ENCODE data around the gene IFT25.
A peak's percentile ranks its signal among the peaks of the same experiment; 100 is the strongest.

IFT25 gene

GRCh38 chr1:53934170-53934765 is 11.2 kb downstream of the IFT25 start:
- ChIA-PET POLR2A (no interaction called here), CTCF (interaction anchor here (1.0 to 1.8 kb wide), 2 partner anchors 11 to 16 kb away, joined by 3 to 5 read pairs; partner anchors contain the start of gene IFT25)
- no peaks in the 10 kb centered on the region for H3K9me3 ChIP-seq (ENCODE audit: control insufficient read depth, insufficient read depth, low read depth, low read length)
- no peaks in the 10 kb centered on the region for H3K4me1 ChIP-seq (ENCODE audit: control insufficient read depth, insufficient read depth, low read length)
- peaks cover 0 to 57% of the 10 kb centered on the region in 2 experiments; a peak in 1 of 3 replicates for H3K36me3 ChIP-seq (ENCODE audit: control insufficient read depth in 2 of 2, insufficient read depth in 1 of 2, low read length in 2 of 2)
- no peak for TF ChIP-seq PRDM2 (tag by site-specific recombination; IDR thresholded peaks at IDR 0.05; ENCODE audit: borderline replicate concordance)
- peak; percentile 39; the same call in 1 of the 2 replicates for TF ChIP-seq ZNF146 (tag by site-specific recombination; IDR thresholded peaks at IDR 0.05)
- no peak for TF ChIP-seq ZNF701 (tag by site-specific recombination; IDR thresholded peaks at IDR 0.05)
- TF ChIP-seq ZNF10 (tag by site-specific recombination; IDR thresholded peaks at IDR 0.05): peak; percentile 90; the same call in 1 of the 2 replicates
- peak; percentile 88 for TF ChIP-seq SETDB1 (IDR thresholded peaks at IDR 0.05; ENCODE audit: insufficient read length, low read length)
- no peak overlapping the region for H3K27ac ChIP-seq (ENCODE audit: extremely low read depth, low read depth, low read length)
- no peak overlapping the region for H3K4me3 ChIP-seq (ENCODE audit: low read depth, low read length)

- H3K27ac ChIP-seq (ENCODE audit: extremely low read depth, low read depth, low read length): no peak overlapping the region
- H3K9me3 ChIP-seq (ENCODE audit: control insufficient read depth, insufficient read depth, low read depth, low read length): no peaks in the 10 kb centered on the region
- peaks cover 7 to 62% of the 10 kb centered on the region in 2 experiments for H3K36me3 ChIP-seq (ENCODE audit: control insufficient read depth in 2 of 2, insufficient read depth in 1 of 2, low read length in 2 of 2)
- TF ChIP-seq ZNF792 (tag by site-specific recombination; IDR thresholded peaks at IDR 0.05) (no peak), ZNF266 (tag by site-specific recombination; IDR thresholded peaks at IDR 0.05; ENCODE audit: low read depth) (no peak), GLI4 (tag by site-specific recombination; IDR thresholded peaks at IDR 0.05) (no peak), ZNF558 (tag by site-specific recombination; IDR thresholded peaks at IDR 0.05) (peak; percentile 90)
- H3K4me1 ChIP-seq (ENCODE audit: control insufficient read depth, insufficient read depth, low read length): no peaks in the 10 kb centered on the region
- no peak overlapping the region for H3K4me3 ChIP-seq (ENCODE audit: low read depth, low read length)
- ChIA-PET CTCF (interaction anchor here (0.6 to 1.1 kb wide), 3 partner anchors 18 to 82 kb away, joined by 3 to 9 read pairs (median 4); no protein-coding TSS in a partner anchor), POLR2A (interaction anchor here (0.7 kb wide), 1 partner anchor 14 kb away, joined by 3 read pairs; the partner anchor contains the start of gene IFT25)
Observed at GRCh38 chr1:53931523-53931922, 14.0 kb downstream of the IFT25 start.

GRCh38 chr1:53930932-53931331 is 14.6 kb downstream of the IFT25 start:
- POLR2A ChIA-PET: interaction anchor here (0.7 kb wide), 1 partner anchor 14 kb away, joined by 3 read pairs; the partner anchor contains the start of gene IFT25
- no peak for TF ChIP-seq KLF16 (tag by site-specific recombination; IDR thresholded peaks at IDR 0.05)
- peak; percentile 83 for TF ChIP-seq ZNF140 (tag by site-specific recombination; IDR thresholded peaks at IDR 0.05)
- Histone ChIP-seq H3K9me3 (ENCODE audit: control insufficient read depth, insufficient read depth, low read depth, low read length) (no peaks in the 10 kb centered on the region), H3K4me1 (ENCODE audit: control insufficient read depth, insufficient read depth, low read length) (no peaks in the 10 kb centered on the region), H3K4me3 (ENCODE audit: low read depth, low read length) (no peak overlapping the region), H3K27ac (ENCODE audit: extremely low read depth, low read depth, low read length) (no peak overlapping the region), H3K36me3 (ENCODE audit: control insufficient read depth in 2 of 2, insufficient read depth in 1 of 2, low read length in 2 of 2) (peaks cover 10 to 56% of the 10 kb centered on the region in 2 experiments)
- CTCF ChIA-PET: interaction anchor here (1.1 kb wide), 1 partner anchor 19 kb away, joined by 4 read pairs; no protein-coding TSS in a partner anchor

Measured in HEK293 (cell line).